Fibroblast of lung (primary cell): ENCODE results near the gene ME1.

ENCODE experiments used
- CTCF ChIP-seq, 2 donors: IDR thresholded peaks in 1 of 2; conservative IDR thresholded peaks in 1 of 2; 1 replicate in 1 of 2; 2 replicates in 1 of 2; pipeline ENCODE4 v1.5.1; 2011 to 2012; ENCODE audit warnings: low read length in 2 of 2, control low read depth in 1 of 2, inconsistent platforms in 1 of 2, low read depth in 1 of 2, mild to moderate bottlenecking in 1 of 2
- EZH2 ChIP-seq: IDR thresholded peaks from 2 replicates; pipeline ENCODE4 v1.5.1; 2012; ENCODE audit warnings: low read length, control low read depth, mild to moderate bottlenecking; ENCODE audit errors: missing control alignments

- TF ChIP-seq CTCF (conservative IDR thresholded peaks at IDR 0.05 in 1 of 2, IDR thresholded peaks at IDR 0.05 in 1 of 2; ENCODE audit: low read depth in 1 of 2, low read length in 2 of 2) (no peak), EZH2 (no peak)
Measured at GRCh38 chr6:83467620-83468036, 36.8 kb upstream of the ME1 start.
